GM23338 (cell line): ENCODE results near the gene TECPR2. TPM values are rescaled to one million over a fixed set of nuclear protein-coding genes. Genes with fewer than 3 reads are reported as not detected.

Experiments used
- ATAC-seq: fragments of 200-7000 bp; cut with Tn5 transposase; 3 replicates; pipeline ENCODE4 v1.9.1; 2020
- DNase-seq: peaks from one replicate; pipeline ENCODE4 v3.0.0-alpha.2; 2015; ENCODE audit warnings: low spot score
- H2AFZ ChIP-seq: fragments of 200-600 bp; sonication (generic); 2 replicates; pipeline ENCODE4 v1.8.0; 2016; ENCODE audit warnings: antibody characterized with exemption, mild to moderate bottlenecking, moderate library complexity
- H3F3A ChIP-seq: fragments of 200-600 bp; sonication (generic); replicated peaks from 2 replicates; pipeline ENCODE4 v1.8.0; 2017; ENCODE audit warnings: antibody characterized with exemption, mixed run types, low read depth
- H3K27ac ChIP-seq: fragments of 200-600 bp; sonication (generic); 2 replicates; pipeline ENCODE4 v1.6.1; 2016; ENCODE audit warnings: low read depth
- H3K27me3 ChIP-seq: fragments of 200-600 bp; sonication (generic); 2 replicates; pipeline ENCODE4 v1.8.0; 2016; ENCODE audit warnings: mild to moderate bottlenecking, mixed run types, moderate library complexity; ENCODE audit not compliant: insufficient read depth
- H3K36me3 ChIP-seq: fragments of 200-600 bp; sonication (generic); 2 replicates; pipeline ENCODE4 v1.8.0; 2016; ENCODE audit warnings: mild to moderate bottlenecking; ENCODE audit not compliant: insufficient read depth
- H3K4me1 ChIP-seq: fragments of 200-600 bp; sonication (generic); 2 replicates; pipeline ENCODE4 v1.8.0; 2016; ENCODE audit warnings: mild to moderate bottlenecking, moderate library complexity; ENCODE audit not compliant: insufficient read depth
- H3K4me2 ChIP-seq: fragments of 200-600 bp; sonication (generic); 2 replicates; pipeline ENCODE4 v1.7.1; 2017; ENCODE audit warnings: mixed run types
- H3K4me3 ChIP-seq: fragments of 200-600 bp; sonication (generic); 2 replicates; pipeline ENCODE4 v1.6.1; 2016; ENCODE audit warnings: mixed run types
- H3K79me2 ChIP-seq: fragments of 200-600 bp; sonication (generic); replicated peaks from 2 replicates; pipeline ENCODE4 v1.8.0; 2017; ENCODE audit warnings: mild to moderate bottlenecking; ENCODE audit not compliant: insufficient read depth
- H3K9me2 ChIP-seq: fragments of 200-600 bp; sonication (generic); 2 replicates; pipeline ENCODE4 v1.8.0; 2017; ENCODE audit not compliant: insufficient read depth
- H4K20me1 ChIP-seq: fragments of 200-600 bp; sonication (generic); replicated peaks from 2 replicates; pipeline ENCODE4 v1.8.0; 2017; ENCODE audit warnings: mild to moderate bottlenecking; ENCODE audit not compliant: insufficient read depth
- H3K27ac Mint-ChIP-seq: 2 replicates; pipeline ENCODE4 v1.8.0; 2020; ENCODE audit warnings: inconsistent platforms, mild to moderate bottlenecking, moderate library complexity, mixed read lengths
- H3K27me3 Mint-ChIP-seq: 3 replicates; pipeline ENCODE4 v1.8.0; 2022; ENCODE audit warnings: low read depth, mild to moderate bottlenecking, moderate library complexity, mixed read lengths, inconsistent platforms; ENCODE audit not compliant: insufficient read depth, poor library complexity
- H3K36me3 Mint-ChIP-seq: 3 replicates; pipeline ENCODE4 v1.8.0; 2021; ENCODE audit warnings: low read depth, mild to moderate bottlenecking, inconsistent platforms, moderate library complexity, mixed read lengths
- H3K4me1 Mint-ChIP-seq: 3 replicates; pipeline ENCODE4 v1.8.0; 2020; ENCODE audit warnings: mild to moderate bottlenecking, inconsistent platforms, mixed read lengths
- H3K4me3 Mint-ChIP-seq: 3 replicates; pipeline ENCODE4 v1.8.0; 2021; ENCODE audit warnings: moderate library complexity, mild to moderate bottlenecking, inconsistent platforms, mixed read lengths
- H3K9me3 Mint-ChIP-seq: 3 replicates; pipeline ENCODE4 v1.8.0; 2020; ENCODE audit warnings: moderate library complexity, mild to moderate bottlenecking, inconsistent platforms, mixed read lengths
- CREB1 ChIP-seq: fragments of 250-450 bp; sonication (Bioruptor Pico); IDR thresholded peaks from 2 replicates; pipeline ENCODE4 v1.5.0; 2020; ENCODE audit warnings: low read depth, mild to moderate bottlenecking, moderate library complexity
- EZH2 ChIP-seq: fragments of 200-600 bp; sonication (generic); IDR thresholded peaks from one replicate; pipeline ENCODE4 v1.8.0; 2017; ENCODE audit warnings: antibody characterized with exemption, mild to moderate bottlenecking, low read depth; ENCODE audit not compliant: unreplicated experiment
- EZH2phosphoT487 ChIP-seq: fragments of 200-600 bp; sonication (generic); IDR thresholded peaks from one replicate; pipeline ENCODE4 v1.8.1; 2018; ENCODE audit warnings: antibody characterized with exemption; ENCODE audit not compliant: unreplicated experiment
- JUNB ChIP-seq: IDR thresholded peaks from one replicate; pipeline ENCODE4 v1.6.1; 2016; ENCODE audit warnings: antibody characterized with exemption; ENCODE audit not compliant: unreplicated experiment
- NANOG ChIP-seq: IDR thresholded peaks from 2 replicates; pipeline ENCODE4 v1.6.1; 2016; ENCODE audit warnings: antibody characterized with exemption, borderline replicate concordance
- POLR2AphosphoS5 ChIP-seq: IDR thresholded peaks from 2 replicates; pipeline ENCODE4 v1.6.1; 2016; ENCODE audit warnings: antibody characterized with exemption, low read depth
- STAT1 ChIP-seq: IDR thresholded peaks from one replicate; pipeline ENCODE4 v1.6.1; 2016; ENCODE audit warnings: antibody characterized with exemption; ENCODE audit not compliant: unreplicated experiment
- ZNF114 ChIP-seq: fragments of 250-450 bp; sonication (Bioruptor Pico); IDR thresholded peaks from 2 replicates; pipeline ENCODE4 v1.5.0; 2020; ENCODE audit warnings: mild to moderate bottlenecking, moderate library complexity
- ZNF331 ChIP-seq: fragments of 250-450 bp; sonication (Bioruptor Pico); IDR thresholded peaks from 2 replicates; pipeline ENCODE4 v1.5.0; 2020; ENCODE audit warnings: low read depth, mild to moderate bottlenecking, moderate library complexity
- polyA plus RNA-seq: library from polyadenylated mRNA; unstranded; fragments of >200 nt; fragmentation: Nextera tagmentation; extraction: Ambion mirVana; gene quantifications from 2 replicates; pipeline ENCODE4 v1.2.1, GENCODE V29; 2016
- total RNA-seq: library from RNA; depleted of rRNA; stranded (reverse); fragments of >200 nt; shearing (Covaris generic); gene quantifications from 2 replicates; pipeline ENCODE4 v1.2.3, GENCODE V29; 2014
- TF ChIP-seq, protein P1 (sequence below): IDR thresholded peaks from one replicate; pipeline ENCODE4 v1.6.1; 2018; ENCODE audit warnings: antibody characterized with exemption; ENCODE audit not compliant: unreplicated experiment
- TF ChIP-seq, protein P2 (sequence below), 2 experiments: fragments of 200-600 bp in 1 of 2; sonication (generic) in 1 of 2; conservative IDR thresholded peaks; 2 replicates each; pipeline versions ENCODE4 v1.5.1 to v1.6.1; 2016 to 2017; ENCODE audit warnings: antibody characterized with exemption in 2 of 2, low read depth in 2 of 2, mild to moderate bottlenecking in 2 of 2, moderate library complexity in 1 of 2
- TF ChIP-seq, protein P3 (sequence below): fragments of 250-450 bp; sonication (Bioruptor Pico); IDR thresholded peaks from 2 replicates; pipeline ENCODE4 v1.5.0; 2020; ENCODE audit warnings: mild to moderate bottlenecking, moderate library complexity
- TF ChIP-seq, protein P4 (sequence below): IDR thresholded peaks from 2 replicates; pipeline ENCODE4 v1.6.1; 2016; ENCODE audit warnings: antibody characterized with exemption

TECPR2 gene
- total and polyA plus RNA-seq, 2 experiments from 2014 or later, result 4.8 to 20.5 TPM

DNA sequence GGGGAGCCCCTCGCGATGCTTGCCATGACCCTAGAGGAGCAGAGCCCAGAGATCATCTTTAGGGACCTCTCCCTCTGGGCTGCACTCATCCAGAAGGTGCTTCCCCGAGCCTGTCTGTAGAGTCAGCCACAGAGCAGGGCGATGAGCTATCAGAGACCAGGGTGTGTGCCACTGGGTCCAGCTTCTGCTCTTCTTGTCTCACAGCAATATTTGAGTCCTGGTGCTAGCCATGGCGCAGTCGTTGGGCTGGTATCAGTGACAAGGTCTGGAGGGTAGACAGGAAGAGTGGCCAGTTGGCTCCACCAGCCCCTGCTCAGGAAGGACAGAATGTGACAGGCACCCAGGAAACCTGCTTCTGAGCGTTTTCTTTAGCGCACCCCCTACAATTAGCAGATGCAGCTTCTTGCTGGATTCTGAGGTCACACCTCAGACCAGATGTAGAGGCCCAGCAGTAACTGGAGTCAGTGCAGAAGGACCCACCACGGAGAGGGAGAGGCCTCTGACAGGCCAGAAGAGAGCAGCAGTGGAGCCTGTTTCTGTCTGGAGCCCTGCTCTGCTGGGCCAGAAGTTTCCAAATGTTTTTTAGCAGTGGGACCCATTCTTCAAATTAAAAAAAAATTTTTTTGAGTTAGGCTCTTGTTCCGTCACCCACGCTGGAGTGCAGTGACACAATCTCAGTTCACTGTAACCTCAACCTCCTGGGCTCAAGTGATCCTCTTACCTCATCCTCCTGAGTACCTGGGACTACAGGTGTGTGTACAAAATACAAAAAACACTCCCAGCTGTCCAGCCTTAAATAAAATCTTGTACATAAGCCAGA lies 123.2 kb downstream of the TECPR2 start:
- Histone ChIP-seq H3K4me1 (no peaks in the 10 kb centered on the region), H3F3A (0 out of 2 replicates have a peak, but pooled peaks cover 7% of the 10 kb centered on the region), H4K20me1 (no peaks in the 10 kb centered on the region), H3K79me2 (no peaks in the 10 kb centered on the region), H3K9me2 (no peaks in the 10 kb centered on the region), H2AFZ (no peak overlapping the region), H3K36me3 (no peaks in the 10 kb centered on the region), H3K27me3 (no peaks in the 10 kb centered on the region), H3K4me3 (no peak overlapping the region), H3K27ac (no peak overlapping the region), H3K4me2 (no peak overlapping the region)
- no peak for TF ChIP-seq JUNB
- no peak for TF ChIP-seq ZNF331 (CRISPR knock-in tag)
- TF ChIP-seq, protein P1, sequence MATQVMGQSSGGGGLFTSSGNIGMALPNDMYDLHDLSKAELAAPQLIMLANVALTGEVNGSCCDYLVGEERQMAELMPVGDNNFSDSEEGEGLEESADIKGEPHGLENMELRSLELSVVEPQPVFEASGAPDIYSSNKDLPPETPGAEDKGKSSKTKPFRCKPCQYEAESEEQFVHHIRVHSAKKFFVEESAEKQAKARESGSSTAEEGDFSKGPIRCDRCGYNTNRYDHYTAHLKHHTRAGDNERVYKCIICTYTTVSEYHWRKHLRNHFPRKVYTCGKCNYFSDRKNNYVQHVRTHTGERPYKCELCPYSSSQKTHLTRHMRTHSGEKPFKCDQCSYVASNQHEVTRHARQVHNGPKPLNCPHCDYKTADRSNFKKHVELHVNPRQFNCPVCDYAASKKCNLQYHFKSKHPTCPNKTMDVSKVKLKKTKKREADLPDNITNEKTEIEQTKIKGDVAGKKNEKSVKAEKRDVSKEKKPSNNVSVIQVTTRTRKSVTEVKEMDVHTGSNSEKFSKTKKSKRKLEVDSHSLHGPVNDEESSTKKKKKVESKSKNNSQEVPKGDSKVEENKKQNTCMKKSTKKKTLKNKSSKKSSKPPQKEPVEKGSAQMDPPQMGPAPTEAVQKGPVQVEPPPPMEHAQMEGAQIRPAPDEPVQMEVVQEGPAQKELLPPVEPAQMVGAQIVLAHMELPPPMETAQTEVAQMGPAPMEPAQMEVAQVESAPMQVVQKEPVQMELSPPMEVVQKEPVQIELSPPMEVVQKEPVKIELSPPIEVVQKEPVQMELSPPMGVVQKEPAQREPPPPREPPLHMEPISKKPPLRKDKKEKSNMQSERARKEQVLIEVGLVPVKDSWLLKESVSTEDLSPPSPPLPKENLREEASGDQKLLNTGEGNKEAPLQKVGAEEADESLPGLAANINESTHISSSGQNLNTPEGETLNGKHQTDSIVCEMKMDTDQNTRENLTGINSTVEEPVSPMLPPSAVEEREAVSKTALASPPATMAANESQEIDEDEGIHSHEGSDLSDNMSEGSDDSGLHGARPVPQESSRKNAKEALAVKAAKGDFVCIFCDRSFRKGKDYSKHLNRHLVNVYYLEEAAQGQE, result no peak
- TF ChIP-seq NANOG, result no peak
- no peak for TF ChIP-seq EZH2
- no peak for TF ChIP-seq CREB1 (CRISPR knock-in tag)
- no peak for TF ChIP-seq EZH2phosphoT487
- TF ChIP-seq POLR2AphosphoS5, result no peak
- TF ChIP-seq, protein P2, sequence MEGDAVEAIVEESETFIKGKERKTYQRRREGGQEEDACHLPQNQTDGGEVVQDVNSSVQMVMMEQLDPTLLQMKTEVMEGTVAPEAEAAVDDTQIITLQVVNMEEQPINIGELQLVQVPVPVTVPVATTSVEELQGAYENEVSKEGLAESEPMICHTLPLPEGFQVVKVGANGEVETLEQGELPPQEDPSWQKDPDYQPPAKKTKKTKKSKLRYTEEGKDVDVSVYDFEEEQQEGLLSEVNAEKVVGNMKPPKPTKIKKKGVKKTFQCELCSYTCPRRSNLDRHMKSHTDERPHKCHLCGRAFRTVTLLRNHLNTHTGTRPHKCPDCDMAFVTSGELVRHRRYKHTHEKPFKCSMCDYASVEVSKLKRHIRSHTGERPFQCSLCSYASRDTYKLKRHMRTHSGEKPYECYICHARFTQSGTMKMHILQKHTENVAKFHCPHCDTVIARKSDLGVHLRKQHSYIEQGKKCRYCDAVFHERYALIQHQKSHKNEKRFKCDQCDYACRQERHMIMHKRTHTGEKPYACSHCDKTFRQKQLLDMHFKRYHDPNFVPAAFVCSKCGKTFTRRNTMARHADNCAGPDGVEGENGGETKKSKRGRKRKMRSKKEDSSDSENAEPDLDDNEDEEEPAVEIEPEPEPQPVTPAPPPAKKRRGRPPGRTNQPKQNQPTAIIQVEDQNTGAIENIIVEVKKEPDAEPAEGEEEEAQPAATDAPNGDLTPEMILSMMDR (conservative IDR thresholded peaks at IDR 0.05; ENCODE audit: low read depth in 2 of 2), result no peak
- TF ChIP-seq, protein P3, sequence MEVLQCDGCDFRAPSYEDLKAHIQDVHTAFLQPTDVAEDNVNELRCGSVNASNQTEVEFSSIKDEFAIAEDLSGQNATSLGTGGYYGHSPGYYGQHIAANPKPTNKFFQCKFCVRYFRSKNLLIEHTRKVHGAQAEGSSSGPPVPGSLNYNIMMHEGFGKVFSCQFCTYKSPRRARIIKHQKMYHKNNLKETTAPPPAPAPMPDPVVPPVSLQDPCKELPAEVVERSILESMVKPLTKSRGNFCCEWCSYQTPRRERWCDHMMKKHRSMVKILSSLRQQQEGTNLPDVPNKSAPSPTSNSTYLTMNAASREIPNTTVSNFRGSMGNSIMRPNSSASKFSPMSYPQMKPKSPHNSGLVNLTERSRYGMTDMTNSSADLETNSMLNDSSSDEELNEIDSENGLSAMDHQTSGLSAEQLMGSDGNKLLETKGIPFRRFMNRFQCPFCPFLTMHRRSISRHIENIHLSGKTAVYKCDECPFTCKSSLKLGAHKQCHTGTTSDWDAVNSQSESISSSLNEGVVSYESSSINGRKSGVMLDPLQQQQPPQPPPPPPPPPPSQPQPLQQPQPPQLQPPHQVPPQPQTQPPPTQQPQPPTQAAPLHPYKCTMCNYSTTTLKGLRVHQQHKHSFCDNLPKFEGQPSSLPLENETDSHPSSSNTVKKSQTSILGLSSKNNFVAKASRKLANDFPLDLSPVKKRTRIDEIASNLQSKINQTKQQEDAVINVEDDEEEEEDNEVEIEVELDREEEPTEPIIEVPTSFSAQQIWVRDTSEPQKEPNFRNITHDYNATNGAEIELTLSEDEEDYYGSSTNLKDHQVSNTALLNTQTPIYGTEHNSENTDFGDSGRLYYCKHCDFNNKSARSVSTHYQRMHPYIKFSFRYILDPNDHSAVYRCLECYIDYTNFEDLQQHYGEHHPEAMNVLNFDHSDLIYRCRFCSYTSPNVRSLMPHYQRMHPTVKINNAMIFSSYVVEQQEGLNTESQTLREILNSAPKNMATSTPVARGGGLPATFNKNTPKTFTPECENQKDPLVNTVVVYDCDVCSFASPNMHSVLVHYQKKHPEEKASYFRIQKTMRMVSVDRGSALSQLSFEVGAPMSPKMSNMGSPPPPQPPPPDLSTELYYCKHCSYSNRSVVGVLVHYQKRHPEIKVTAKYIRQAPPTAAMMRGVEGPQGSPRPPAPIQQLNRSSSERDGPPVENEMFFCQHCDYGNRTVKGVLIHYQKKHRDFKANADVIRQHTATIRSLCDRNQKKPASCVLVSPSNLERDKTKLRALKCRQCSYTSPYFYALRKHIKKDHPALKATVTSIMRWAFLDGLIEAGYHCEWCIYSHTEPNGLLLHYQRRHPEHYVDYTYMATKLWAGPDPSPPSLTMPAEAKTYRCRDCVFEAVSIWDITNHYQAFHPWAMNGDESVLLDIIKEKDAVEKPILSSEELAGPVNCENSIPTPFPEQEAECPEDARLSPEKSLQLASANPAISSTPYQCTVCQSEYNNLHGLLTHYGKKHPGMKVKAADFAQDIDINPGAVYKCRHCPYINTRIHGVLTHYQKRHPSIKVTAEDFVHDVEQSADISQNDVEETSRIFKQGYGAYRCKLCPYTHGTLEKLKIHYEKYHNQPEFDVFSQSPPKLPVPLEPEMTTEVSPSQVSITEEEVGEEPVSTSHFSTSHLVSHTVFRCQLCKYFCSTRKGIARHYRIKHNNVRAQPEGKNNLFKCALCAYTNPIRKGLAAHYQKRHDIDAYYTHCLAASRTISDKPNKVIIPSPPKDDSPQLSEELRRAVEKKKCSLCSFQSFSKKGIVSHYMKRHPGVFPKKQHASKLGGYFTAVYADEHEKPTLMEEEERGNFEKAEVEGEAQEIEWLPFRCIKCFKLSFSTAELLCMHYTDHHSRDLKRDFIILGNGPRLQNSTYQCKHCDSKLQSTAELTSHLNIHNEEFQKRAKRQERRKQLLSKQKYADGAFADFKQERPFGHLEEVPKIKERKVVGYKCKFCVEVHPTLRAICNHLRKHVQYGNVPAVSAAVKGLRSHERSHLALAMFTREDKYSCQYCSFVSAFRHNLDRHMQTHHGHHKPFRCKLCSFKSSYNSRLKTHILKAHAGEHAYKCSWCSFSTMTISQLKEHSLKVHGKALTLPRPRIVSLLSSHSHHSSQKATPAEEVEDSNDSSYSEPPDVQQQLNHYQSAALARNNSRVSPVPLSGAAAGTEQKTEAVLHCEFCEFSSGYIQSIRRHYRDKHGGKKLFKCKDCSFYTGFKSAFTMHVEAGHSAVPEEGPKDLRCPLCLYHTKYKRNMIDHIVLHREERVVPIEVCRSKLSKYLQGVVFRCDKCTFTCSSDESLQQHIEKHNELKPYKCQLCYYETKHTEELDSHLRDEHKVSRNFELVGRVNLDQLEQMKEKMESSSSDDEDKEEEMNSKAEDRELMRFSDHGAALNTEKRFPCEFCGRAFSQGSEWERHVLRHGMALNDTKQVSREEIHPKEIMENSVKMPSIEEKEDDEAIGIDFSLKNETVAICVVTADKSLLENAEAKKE (CRISPR knock-in tag), result no peak
- no peak for TF ChIP-seq ZNF114 (CRISPR knock-in tag)
- TF ChIP-seq STAT1, result no peak
- TF ChIP-seq, protein P4, sequence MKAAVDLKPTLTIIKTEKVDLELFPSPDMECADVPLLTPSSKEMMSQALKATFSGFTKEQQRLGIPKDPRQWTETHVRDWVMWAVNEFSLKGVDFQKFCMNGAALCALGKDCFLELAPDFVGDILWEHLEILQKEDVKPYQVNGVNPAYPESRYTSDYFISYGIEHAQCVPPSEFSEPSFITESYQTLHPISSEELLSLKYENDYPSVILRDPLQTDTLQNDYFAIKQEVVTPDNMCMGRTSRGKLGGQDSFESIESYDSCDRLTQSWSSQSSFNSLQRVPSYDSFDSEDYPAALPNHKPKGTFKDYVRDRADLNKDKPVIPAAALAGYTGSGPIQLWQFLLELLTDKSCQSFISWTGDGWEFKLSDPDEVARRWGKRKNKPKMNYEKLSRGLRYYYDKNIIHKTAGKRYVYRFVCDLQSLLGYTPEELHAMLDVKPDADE, result no peak
- H3K27me3 Mint-ChIP-seq, result peaks cover 13% of the 10 kb centered on the region
- ATAC-seq (no peak), DNase-seq (no peak)
- H3K27ac Mint-ChIP-seq, result no peak overlapping the region; the same call in 1 of the 2 replicates
- peaks cover 9% of the 10 kb centered on the region; the same call in 2 of the 3 replicates for H3K36me3 Mint-ChIP-seq
- H3K4me3 Mint-ChIP-seq, result no peak overlapping the region
- H3K9me3 Mint-ChIP-seq, result no peaks in the 10 kb centered on the region
- H3K4me1 Mint-ChIP-seq, result no peaks in the 10 kb centered on the region
